CD4-positive, alpha-beta T cell (primary cell): ENCODE results near the gene PPP1R17. TPM values are rescaled to one million over a fixed set of nuclear protein-coding genes. Genes with fewer than 3 reads are reported as not detected.
A peak's percentile ranks its signal among the peaks of the same experiment; 100 is the strongest.

Experiments
- ATAC-seq: fragments of 200-7000 bp; cut with Tn5 transposase; one replicate; pipeline ENCODE4 v1.10.0; 2022; ENCODE audit warnings: mild to moderate bottlenecking; ENCODE audit not compliant: poor library complexity
- CTCF ChIA-PET: fragments of 350-600 bp; sonication (Branson Sonifier 250); formaldehyde crosslinking; loops from one replicate; lab custom pipeline; 2021; ENCODE audit warnings: antibody characterized with exemption, inconsistent platforms; lab: Charles Lee
- POLR2A ChIA-PET: fragments of 350-600 bp; sonication (Branson Sonifier 250); formaldehyde crosslinking; loops from one replicate; lab custom pipeline; 2021; ENCODE audit warnings: antibody characterized with exemption, inconsistent platforms; lab: Charles Lee
- DNase-seq, 14 experiments: peaks; one replicate each; pipeline ENCODE4 v3.0.0-alpha.2; 2013 to 2020; ENCODE audit warnings: mixed read lengths in 2 of 14
- H3K27ac ChIP-seq, 2 donors: one replicate each; pipeline versions ENCODE4 v1.5.1 to v1.7.0; 2013; ENCODE audit warnings: low read length in 2 of 2, low read depth in 1 of 2, mild to moderate bottlenecking in 1 of 2
- H3K27me3 ChIP-seq, 2 experiments: 1 replicate in 1 of 2; 2 replicates in 1 of 2; pipeline versions ENCODE4 v1.6.1 to v1.7.0; 2013; ENCODE audit warnings: low read length in 2 of 2, control low read depth in 1 of 2, mild to moderate bottlenecking in 1 of 2, moderate library complexity in 1 of 2; ENCODE audit not compliant: insufficient read depth in 2 of 2, control insufficient read depth in 1 of 2
- H3K36me3 ChIP-seq: one replicate; pipeline ENCODE4 v1.6.1; 2013; ENCODE audit warnings: low read length, control low read depth; ENCODE audit not compliant: insufficient read depth
- H3K4me1 ChIP-seq: one replicate; pipeline ENCODE4 v1.6.1; 2013; ENCODE audit warnings: low read length, control low read depth; ENCODE audit not compliant: insufficient read depth
- H3K4me3 ChIP-seq: one replicate; pipeline ENCODE4 v1.5.1; 2013; ENCODE audit warnings: mild to moderate bottlenecking, low read length, moderate library complexity
- H3K9me3 ChIP-seq, 2 experiments: 1 replicate in 1 of 2; 2 replicates in 1 of 2; pipeline versions ENCODE4 v1.6.1 to v1.7.0; 2013; ENCODE audit warnings: low read length in 2 of 2, mild to moderate bottlenecking in 2 of 2, control low read depth in 1 of 2, moderate library complexity in 1 of 2; ENCODE audit not compliant: control insufficient read depth in 1 of 2, insufficient read depth in 1 of 2
- H3K27ac Mint-ChIP-seq: one replicate; pipeline ENCODE4 v1.8.0; 2020; ENCODE audit warnings: mixed read lengths
- H3K27me3 Mint-ChIP-seq: one replicate; pipeline ENCODE4 v1.8.0; 2021; ENCODE audit warnings: mixed read lengths
- H3K36me3 Mint-ChIP-seq: one replicate; pipeline ENCODE4 v1.8.0; 2021; ENCODE audit warnings: low read depth, mixed read lengths
- H3K4me1 Mint-ChIP-seq: one replicate; pipeline ENCODE4 v1.8.0; 2021; ENCODE audit warnings: low read depth, mixed read lengths
- H3K4me3 Mint-ChIP-seq: one replicate; pipeline ENCODE4 v1.8.0; 2020; ENCODE audit warnings: mild to moderate bottlenecking, mixed read lengths
- H3K9me3 Mint-ChIP-seq: one replicate; pipeline ENCODE4 v1.8.0; 2020; ENCODE audit warnings: mixed read lengths
- CTCF ChIP-seq: fragments of 200-600 bp; IDR thresholded peaks from one replicate; pipeline ENCODE4 v1.8.0; 2022; ENCODE audit warnings: antibody characterized with exemption, mild to moderate bottlenecking
- intact Hi-C, 2 experiments: fragments of 100-400 bp; cut with DNase I in 1 of 2; cut with micrococcal nuclease in 1 of 2; formaldehyde crosslinking; loops; one replicate each; pipeline versions ENCODE4 v1.15.1 to v1.9.0; 2023 to 2025; cut with DNase I, micrococcal nuclease
- total RNA-seq, 174 experiments: library from RNA in 2 of 174; stranded (reverse) in 2 of 174; gene quantifications; one replicate each; pipeline ENCODE4 v1.2.3 and lab custom pipeline; 2021 to 2026

Gene PPP1R17
- total RNA-seq, 2 experiments from 2014 or later = not detected

- ATAC-seq (no peak), DNase-seq (no peak)
- no peak for TF ChIP-seq CTCF
- CTCF ChIA-PET = no interaction called here
- Mint-ChIP-seq H3K4me1 (no peaks in the 10 kb centered on the region), H3K36me3 (no peaks in the 10 kb centered on the region), H3K27me3 (no peaks in the 10 kb centered on the region), H3K9me3 (no peaks in the 10 kb centered on the region), H3K4me3 (no peak overlapping the region), H3K27ac (no peak overlapping the region)
- POLR2A ChIA-PET = no interaction called here
- H3K9me3 ChIP-seq = no peaks in the 10 kb centered on the region
- intact Hi-C loops = no loop called here
- no peaks in the 10 kb centered on the region for H3K36me3 ChIP-seq
- H3K27ac ChIP-seq = no peak overlapping the region
- H3K4me1 ChIP-seq = no peaks in the 10 kb centered on the region
- no peaks in the 10 kb centered on the region for H3K27me3 ChIP-seq
- no peak overlapping the region for H3K4me3 ChIP-seq
Observed at GRCh38 chr7:31692451-31692850, 5.4 kb downstream of the PPP1R17 start.

- no peaks in the 10 kb centered on the region for H3K36me3 Mint-ChIP-seq
- H3K27ac ChIP-seq = no peak overlapping the region
- no peaks in the 10 kb centered on the region for H3K36me3 ChIP-seq
- POLR2A ChIA-PET = no interaction called here
- CTCF ChIA-PET = no interaction called here
- no peak for TF ChIP-seq CTCF
- ATAC-seq (no peak), DNase-seq (no peak)
- no peaks in the 10 kb centered on the region for H3K27me3 ChIP-seq
- intact Hi-C loops = no loop called here
- no peaks in the 10 kb centered on the region for H3K4me1 Mint-ChIP-seq
- H3K4me1 ChIP-seq = no peaks in the 10 kb centered on the region
- H3K4me3 Mint-ChIP-seq = no peak overlapping the region
- no peak overlapping the region for H3K4me3 ChIP-seq
- H3K9me3 ChIP-seq = no peaks in the 10 kb centered on the region
- H3K27me3 Mint-ChIP-seq = no peaks in the 10 kb centered on the region
- H3K9me3 Mint-ChIP-seq = no peaks in the 10 kb centered on the region
- no peak overlapping the region for H3K27ac Mint-ChIP-seq
Observed at GRCh38 chr7:31692871-31693270, 5.9 kb downstream of the PPP1R17 start.

- H3K9me3 ChIP-seq = no peaks in the 10 kb centered on the region
- H3K4me3 Mint-ChIP-seq = no peak overlapping the region
- H3K4me1 Mint-ChIP-seq = no peaks in the 10 kb centered on the region
- no peak overlapping the region for H3K4me3 ChIP-seq
- peak in 1 of 14 experiments; percentile 16 for DNase-seq
- POLR2A ChIA-PET = no interaction called here
- H3K27me3 ChIP-seq = no peaks in the 10 kb centered on the region
- CTCF ChIA-PET = no interaction called here
- intact Hi-C loops = no loop called here
- H3K27me3 Mint-ChIP-seq = no peaks in the 10 kb centered on the region
- H3K27ac ChIP-seq = no peak overlapping the region
- no peaks in the 10 kb centered on the region for H3K9me3 Mint-ChIP-seq
- no peak for ATAC-seq
- H3K36me3 ChIP-seq = no peaks in the 10 kb centered on the region
- no peak overlapping the region for H3K27ac Mint-ChIP-seq
- no peaks in the 10 kb centered on the region for H3K4me1 ChIP-seq
- TF ChIP-seq CTCF = no peak
- no peaks in the 10 kb centered on the region for H3K36me3 Mint-ChIP-seq
Observed at GRCh38 chr7:31695859-31696614, 9.0 kb downstream of the PPP1R17 start.
